Naive thymus-derived CD4-positive, alpha-beta T cell (primary cell): Measurements from ENCODE around the gene COX10. TPM values are rescaled to one million over a fixed set of nuclear protein-coding genes. Genes with fewer than 3 reads are reported as not detected.
A peak's percentile ranks its signal among the peaks of the same experiment; 100 is the strongest.

Experiments used
- ATAC-seq: fragments of 150-1000 bp; cut with Tn5 transposase; 2 replicates; pipeline ENCODE4 v1.10.0; 2021; ENCODE audit warnings: mild to moderate bottlenecking, moderate library complexity
- CTCF ChIA-PET: fragments of 350-600 bp; sonication (Branson Sonifier 250); formaldehyde crosslinking; loops from one replicate; lab custom pipeline; 2021; ENCODE audit warnings: antibody characterized with exemption; lab: Charles Lee
- POLR2A ChIA-PET: fragments of 350-600 bp; sonication (Branson Sonifier 250); formaldehyde crosslinking; loops from one replicate; lab custom pipeline; 2021; ENCODE audit warnings: antibody characterized with exemption, inconsistent platforms; lab: Charles Lee
- DNase-seq, 9 donors: peaks; one replicate each; pipeline versions ENCODE4 v3.0.0 to v3.0.0-alpha.2; 2020 to 2022; ENCODE audit warnings: mixed read lengths in 1 of 9
- H3K27ac ChIP-seq: one replicate; pipeline ENCODE4 v1.7.0; 2013; ENCODE audit warnings: mild to moderate bottlenecking, low read depth, low read length, moderate library complexity
- H3K27me3 ChIP-seq, 2 donors: one replicate each; pipeline ENCODE4 v1.7.0; 2013; ENCODE audit warnings: low read length in 2 of 2, mild to moderate bottlenecking in 2 of 2, moderate library complexity in 2 of 2; ENCODE audit not compliant: control insufficient read depth in 2 of 2, insufficient read depth in 2 of 2
- H3K36me3 ChIP-seq, 3 experiments: 1 replicate in 2 of 3; 2 replicates in 1 of 3; pipeline ENCODE4 v1.7.0; 2013; ENCODE audit warnings: low read length in 3 of 3, mild to moderate bottlenecking in 3 of 3, moderate library complexity in 1 of 3; ENCODE audit not compliant: insufficient read depth in 3 of 3, control insufficient read depth in 2 of 3
- H3K4me1 ChIP-seq, 2 donors: one replicate each; pipeline ENCODE4 v1.7.0; 2013; ENCODE audit warnings: low read length in 2 of 2, mild to moderate bottlenecking in 2 of 2, moderate library complexity in 1 of 2; ENCODE audit not compliant: control insufficient read depth in 2 of 2, insufficient read depth in 2 of 2
- H3K4me3 ChIP-seq: 2 replicates; pipeline ENCODE4 v1.7.0; 2013; ENCODE audit warnings: mild to moderate bottlenecking, low read length
- H3K9me3 ChIP-seq, 3 experiments: 1 replicate in 2 of 3; 2 replicates in 1 of 3; pipeline ENCODE4 v1.7.0; 2013; ENCODE audit warnings: low read length in 3 of 3; ENCODE audit not compliant: control insufficient read depth in 2 of 3
- H3K27ac Mint-ChIP-seq, 9 donors: one replicate each; pipeline ENCODE4 v1.8.0; 2020 to 2022; ENCODE audit warnings: mixed read lengths in 9 of 9, mild to moderate bottlenecking in 8 of 9, moderate library complexity in 5 of 9, inconsistent platforms in 2 of 9
- H3K27me3 Mint-ChIP-seq, 5 donors: one replicate each; pipeline ENCODE4 v1.8.0; 2021 to 2022; ENCODE audit warnings: mixed read lengths in 5 of 5, mild to moderate bottlenecking in 1 of 5
- H3K36me3 Mint-ChIP-seq, 5 donors: one replicate each; pipeline ENCODE4 v1.8.0; 2020 to 2022; ENCODE audit warnings: mixed read lengths in 5 of 5, mild to moderate bottlenecking in 3 of 5, inconsistent platforms in 1 of 5
- H3K4me1 Mint-ChIP-seq, 7 donors: one replicate each; pipeline ENCODE4 v1.8.0; 2020 to 2022; ENCODE audit warnings: mixed read lengths in 7 of 7, mild to moderate bottlenecking in 3 of 7, inconsistent platforms in 1 of 7
- H3K4me3 Mint-ChIP-seq, 10 donors: one replicate each; pipeline ENCODE4 v1.8.0; 2020 to 2022; ENCODE audit warnings: mild to moderate bottlenecking in 10 of 10, mixed read lengths in 10 of 10, moderate library complexity in 6 of 10, inconsistent platforms in 2 of 10
- H3K9me3 Mint-ChIP-seq, 11 donors: one replicate each; pipeline ENCODE4 v1.8.0; 2020 to 2022; ENCODE audit warnings: mixed read lengths in 11 of 11, mild to moderate bottlenecking in 4 of 11, inconsistent platforms in 1 of 11, moderate library complexity in 1 of 11
- intact Hi-C, 2 donors: fragments of 100-400 bp; cut with micrococcal nuclease; formaldehyde crosslinking; loops; one replicate each; pipeline ENCODE4 v1.15.1; 2023
- polyA plus RNA-seq, 2 donors: library from polyadenylated mRNA; unstranded; fragments of 300-500 nt; fragmentation: Illumina TruSeq; gene quantifications; one replicate each; pipeline ENCODE4 v1.2.3, GENCODE V29; 2021
- total RNA-seq, 6 experiments: library from RNA in 5 of 6; stranded (reverse) in 5 of 6; gene quantifications; 1 replicate in 5 of 6; 2 replicates in 1 of 6; pipeline ENCODE4 v1.2.3 and lab custom pipeline; 2021 to 2026

COX10 gene
- total and polyA plus RNA-seq, 7 experiments from 2014 or later = 16.2 to 30.6 (median 20.2) TPM

- Histone ChIP-seq H3K4me1 (peaks cover 0 to 2% of the 10 kb centered on the region in 2 donors), H3K27ac (no peak overlapping the region), H3K9me3 (no peaks in the 10 kb centered on the region), H3K36me3 (peaks cover 0 to 17% (median 0%) of the 10 kb centered on the region in 3 experiments), H3K27me3 (no peaks in the 10 kb centered on the region), H3K4me3 (no peak overlapping the region)
- POLR2A ChIA-PET = no interaction called here
- CTCF ChIA-PET = interaction anchor here (0.6 to 1.6 kb wide), 7 partner anchors 11 to 573 kb away, joined by 3 to 7 read pairs (median 4); partner anchors contain the start of gene HS3ST3B1
- no peak overlapping the region for H3K4me3 Mint-ChIP-seq
- DNase-seq (peak in 6 of 9 donors; percentile 26 to 52 (median 42)), ATAC-seq (no peak)
- peaks cover 14 to 36% (median 19%) of the 10 kb centered on the region in 7 donors for H3K4me1 Mint-ChIP-seq
- H3K36me3 Mint-ChIP-seq = peaks cover 11 to 67% (median 39%) of the 10 kb centered on the region in 5 donors
- H3K9me3 Mint-ChIP-seq = peaks cover 0 to 3% (median 0%) of the 10 kb centered on the region in 11 donors
- H3K27ac Mint-ChIP-seq = peak overlapping the region in 1 of 9 donors; percentile 20
- no peaks in the 10 kb centered on the region for H3K27me3 Mint-ChIP-seq
- intact Hi-C loops = loop anchor here in 1 of 2 donors (2.0 kb wide), 1 partner anchor 715 kb away; no protein-coding TSS in a partner anchor
These were observed 142.5 kb downstream of the COX10 start for GRCh38 chr17:14211801-14212200.

- DNase-seq (no peak), ATAC-seq (no peak)
- Histone ChIP-seq H3K27ac (no peak overlapping the region), H3K9me3 (no peaks in the 10 kb centered on the region), H3K4me3 (no peak overlapping the region), H3K4me1 (no peaks in the 10 kb centered on the region), H3K36me3 (peaks cover 0 to 11% (median 0%) of the 10 kb centered on the region in 3 experiments), H3K27me3 (no peaks in the 10 kb centered on the region)
- peak overlapping the region in 2 of 9 donors; percentile 20 to 56 for H3K27ac Mint-ChIP-seq
- ChIA-PET POLR2A (no interaction called here), CTCF (interaction anchor here (0.9 to 1.6 kb wide), 4 partner anchors 12 to 341 kb away, joined by 4 to 7 read pairs (median 4); partner anchors contain the start of gene HS3ST3B1)
- no peaks in the 10 kb centered on the region for H3K27me3 Mint-ChIP-seq
- H3K9me3 Mint-ChIP-seq = peaks cover 0 to 3% (median 0%) of the 10 kb centered on the region in 11 donors
- intact Hi-C loops = no loop called here
- H3K36me3 Mint-ChIP-seq = peaks cover 9 to 68% (median 40%) of the 10 kb centered on the region in 5 donors
- peaks cover 11 to 30% (median 16%) of the 10 kb centered on the region in 7 donors for H3K4me1 Mint-ChIP-seq
- H3K4me3 Mint-ChIP-seq = no peak overlapping the region
These were observed 143.1 kb downstream of the COX10 start for GRCh38 chr17:14212401-14212800.

GRCh38 chr17:14214271-14214670, 145.0 kb downstream of the COX10 start:
- no peaks in the 10 kb centered on the region for H3K27me3 ChIP-seq
- intact Hi-C loops = no loop called here
- H3K36me3 ChIP-seq = peaks cover 0 to 6% (median 0%) of the 10 kb centered on the region in 3 experiments
- H3K9me3 Mint-ChIP-seq = peaks cover 0 to 3% (median 0%) of the 10 kb centered on the region in 11 donors
- no peaks in the 10 kb centered on the region for H3K4me1 ChIP-seq
- H3K4me1 Mint-ChIP-seq = peaks cover 7 to 20% (median 14%) of the 10 kb centered on the region in 7 donors
- H3K9me3 ChIP-seq = no peaks in the 10 kb centered on the region
- H3K27ac ChIP-seq = no peak overlapping the region
- POLR2A ChIA-PET = interaction anchor here (0.6 to 1.0 kb wide), 2 partner anchors 8 to 11 kb away, joined by 3 read pairs; no protein-coding TSS in a partner anchor
- DNase-seq = no peak
- no peaks in the 10 kb centered on the region for H3K27me3 Mint-ChIP-seq
- CTCF ChIA-PET = interaction anchor here (1.5 kb wide), 1 partner anchor 11 kb away, joined by 4 read pairs; no protein-coding TSS in a partner anchor
- no peak for ATAC-seq
- H3K4me3 ChIP-seq = no peak overlapping the region
- H3K4me3 Mint-ChIP-seq = no peak overlapping the region
- no peak overlapping the region for H3K27ac Mint-ChIP-seq
- peaks cover 7 to 60% (median 28%) of the 10 kb centered on the region in 5 donors for H3K36me3 Mint-ChIP-seq

GRCh38 chr17:14222611-14223010, 153.3 kb downstream of the COX10 start:
- Histone ChIP-seq H3K9me3 (no peaks in the 10 kb centered on the region), H3K4me3 (no peak overlapping the region), H3K36me3 (no peaks in the 10 kb centered on the region), H3K27ac (no peak overlapping the region), H3K27me3 (no peaks in the 10 kb centered on the region), H3K4me1 (no peaks in the 10 kb centered on the region)
- Mint-ChIP-seq H3K27me3 (no peaks in the 10 kb centered on the region), H3K4me1 (no peaks in the 10 kb centered on the region), H3K9me3 (peaks cover 0 to 3% (median 0%) of the 10 kb centered on the region in 11 donors), H3K36me3 (peaks cover 0 to 32% (median 4%) of the 10 kb centered on the region in 5 donors), H3K27ac (peak overlapping the region in 1 of 9 donors; percentile 6), H3K4me3 (no peak overlapping the region)
- CTCF ChIA-PET = no interaction called here
- ATAC-seq (no peak), DNase-seq (no peak)
- intact Hi-C loops = no loop called here
- POLR2A ChIA-PET = interaction anchor here (0.6 kb wide), 1 partner anchor 21 kb away, joined by 3 read pairs; no protein-coding TSS in a partner anchor

GRCh38 chr17:14225254-14225980, 156.1 kb downstream of the COX10 start:
- H3K36me3 ChIP-seq = no peaks in the 10 kb centered on the region
- no peak overlapping the region for H3K4me3 ChIP-seq
- H3K27me3 Mint-ChIP-seq = no peaks in the 10 kb centered on the region
- DNase-seq (no peak), ATAC-seq (no peak)
- no peaks in the 10 kb centered on the region for H3K27me3 ChIP-seq
- peaks cover 0 to 3% (median 0%) of the 10 kb centered on the region in 11 donors for H3K9me3 Mint-ChIP-seq
- intact Hi-C loops = no loop called here
- no peaks in the 10 kb centered on the region for H3K9me3 ChIP-seq
- no peak overlapping the region for H3K4me3 Mint-ChIP-seq
- no peaks in the 10 kb centered on the region for H3K4me1 ChIP-seq
- H3K4me1 Mint-ChIP-seq = no peaks in the 10 kb centered on the region
- ChIA-PET CTCF (interaction anchor here (0.6 kb wide), 1 partner anchor 303 kb away, joined by 5 read pairs; no protein-coding TSS in a partner anchor), POLR2A (no interaction called here)
- peaks cover 0 to 33% (median 5%) of the 10 kb centered on the region in 5 donors for H3K36me3 Mint-ChIP-seq
- no peak overlapping the region for H3K27ac ChIP-seq
- H3K27ac Mint-ChIP-seq = peak overlapping the region in 1 of 9 donors; percentile 25

- ATAC-seq = no peak
- intact Hi-C loops = no loop called here
- Mint-ChIP-seq H3K4me1 (no peaks in the 10 kb centered on the region), H3K27me3 (no peaks in the 10 kb centered on the region), H3K4me3 (no peak overlapping the region), H3K27ac (no peak overlapping the region), H3K36me3 (peaks cover 0 to 35% (median 7%) of the 10 kb centered on the region in 5 donors), H3K9me3 (peaks cover 0 to 6% (median 0%) of the 10 kb centered on the region in 11 donors)
- Histone ChIP-seq H3K4me1 (no peaks in the 10 kb centered on the region), H3K27me3 (no peaks in the 10 kb centered on the region), H3K27ac (no peak overlapping the region), H3K4me3 (no peak overlapping the region), H3K36me3 (no peaks in the 10 kb centered on the region), H3K9me3 (no peaks in the 10 kb centered on the region)
- ChIA-PET POLR2A (no interaction called here), CTCF (no interaction called here)
- no peak for DNase-seq
These were observed 157.7 kb downstream of the COX10 start for GRCh38 chr17:14227052-14227451.
